ENCODE results near the gene CARHSP1. TPM values are rescaled to one million over a fixed set of nuclear protein-coding genes. Genes with fewer than 3 reads are reported as not detected.

The CARHSP1 gene
- total RNA-seq, 4 donors from 2014 or later: 42.2 to 47.8 (median 44.2) TPM

DNA sequence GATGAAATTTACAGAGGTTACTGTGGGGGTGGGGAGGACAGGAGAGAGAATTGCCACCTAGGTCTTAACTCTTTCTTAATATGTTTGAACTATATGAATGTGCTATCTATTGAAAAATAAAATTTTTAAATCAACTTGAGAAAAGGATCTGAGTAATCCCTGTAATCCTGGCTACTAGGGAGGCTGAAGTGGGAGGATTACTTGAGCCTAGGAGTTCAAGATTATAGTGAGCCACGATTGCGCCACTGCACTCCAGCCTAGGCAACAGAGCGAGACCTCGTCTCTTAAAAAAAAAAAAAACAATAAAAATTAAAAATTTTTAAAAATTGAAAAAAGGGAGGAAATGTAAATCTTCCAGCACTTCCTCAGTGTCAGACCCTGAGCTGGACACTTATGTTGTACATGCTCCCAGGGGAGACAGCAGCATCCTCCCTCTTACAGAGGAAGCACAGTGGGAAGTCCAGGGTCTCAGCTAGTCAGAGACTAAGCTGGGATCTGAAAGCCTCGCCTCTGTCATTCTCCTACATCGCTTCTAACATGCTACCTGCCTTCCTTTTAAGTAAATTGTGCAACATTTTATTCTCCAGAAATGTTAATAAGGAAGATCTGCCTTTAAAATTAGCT is 49.3 kb downstream of the CARHSP1 start:
- TF ChIP-seq POLR2A (IDR thresholded peaks at IDR 0.05): no peak
- TF ChIP-seq, protein P1, sequence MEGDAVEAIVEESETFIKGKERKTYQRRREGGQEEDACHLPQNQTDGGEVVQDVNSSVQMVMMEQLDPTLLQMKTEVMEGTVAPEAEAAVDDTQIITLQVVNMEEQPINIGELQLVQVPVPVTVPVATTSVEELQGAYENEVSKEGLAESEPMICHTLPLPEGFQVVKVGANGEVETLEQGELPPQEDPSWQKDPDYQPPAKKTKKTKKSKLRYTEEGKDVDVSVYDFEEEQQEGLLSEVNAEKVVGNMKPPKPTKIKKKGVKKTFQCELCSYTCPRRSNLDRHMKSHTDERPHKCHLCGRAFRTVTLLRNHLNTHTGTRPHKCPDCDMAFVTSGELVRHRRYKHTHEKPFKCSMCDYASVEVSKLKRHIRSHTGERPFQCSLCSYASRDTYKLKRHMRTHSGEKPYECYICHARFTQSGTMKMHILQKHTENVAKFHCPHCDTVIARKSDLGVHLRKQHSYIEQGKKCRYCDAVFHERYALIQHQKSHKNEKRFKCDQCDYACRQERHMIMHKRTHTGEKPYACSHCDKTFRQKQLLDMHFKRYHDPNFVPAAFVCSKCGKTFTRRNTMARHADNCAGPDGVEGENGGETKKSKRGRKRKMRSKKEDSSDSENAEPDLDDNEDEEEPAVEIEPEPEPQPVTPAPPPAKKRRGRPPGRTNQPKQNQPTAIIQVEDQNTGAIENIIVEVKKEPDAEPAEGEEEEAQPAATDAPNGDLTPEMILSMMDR (IDR thresholded peaks at IDR 0.05): no peak
- H3K4me3 ChIP-seq (ENCODE audit: low read depth, poor library complexity, severe bottlenecking): no peak overlapping the region
- intact Hi-C loops (cut with DNase I; ENCODE audit: low total_unique reads): loop anchor here (5.0 kb wide), 1 partner anchor 58 kb away; no protein-coding TSS in a partner anchor
- no peak for DNase-seq (ENCODE audit: low spot score in 2 of 2)
- WGBS, 2 donors: 89 to 93% methylated on average over 6 of the region's 6 CpGs

DNA sequence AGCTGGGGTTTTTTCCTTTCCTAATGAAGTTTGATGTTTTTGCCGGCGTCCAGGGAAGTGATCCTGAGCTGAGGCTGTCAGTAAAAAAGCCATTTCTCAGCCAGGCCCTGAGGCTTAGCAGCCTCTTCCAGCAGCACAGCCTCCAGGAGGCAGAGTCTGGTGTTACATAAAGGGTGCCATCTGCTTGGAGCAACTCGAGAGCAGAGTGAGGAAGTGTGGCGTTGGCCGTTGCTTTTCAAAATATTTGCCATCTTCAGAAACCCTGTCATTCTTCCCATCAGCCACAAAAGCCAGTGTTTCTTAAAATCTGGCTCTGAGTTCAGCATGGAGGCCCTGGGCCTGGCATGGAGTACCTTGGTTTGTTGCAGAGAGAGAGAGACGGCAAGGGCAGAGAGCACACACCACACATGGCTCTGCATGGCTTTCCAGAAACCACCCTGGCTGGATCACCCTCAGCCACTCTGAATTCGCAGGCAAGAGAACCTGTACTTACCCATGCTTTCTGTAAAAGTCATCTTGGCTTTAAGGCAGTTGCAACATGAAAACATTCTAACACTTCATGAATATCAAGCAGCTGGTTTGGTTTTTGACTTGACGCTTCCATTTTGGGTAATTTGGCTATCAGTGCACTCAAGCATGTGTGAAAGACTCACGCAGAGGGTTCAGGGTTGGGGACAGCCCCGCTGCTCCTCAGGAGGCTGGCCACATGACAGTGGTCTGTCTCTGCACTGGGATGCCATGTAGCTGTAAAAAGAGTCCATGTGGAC is 50.1 kb downstream of the CARHSP1 start:
- 81 to 83% methylated on average over 10 of the region's 10 CpGs for WGBS, 2 donors
- TF ChIP-seq, protein P1 (IDR thresholded peaks at IDR 0.05): no peak
- TF ChIP-seq POLR2A (IDR thresholded peaks at IDR 0.05): no peak
- H3K4me3 ChIP-seq (ENCODE audit: low read depth, poor library complexity, severe bottlenecking): no peak overlapping the region
- intact Hi-C loops (cut with DNase I; ENCODE audit: low total_unique reads): loop anchor here (5.0 kb wide), 1 partner anchor 59 kb away; no protein-coding TSS in a partner anchor
- no peak for DNase-seq (ENCODE audit: low spot score in 2 of 2)

DNA sequence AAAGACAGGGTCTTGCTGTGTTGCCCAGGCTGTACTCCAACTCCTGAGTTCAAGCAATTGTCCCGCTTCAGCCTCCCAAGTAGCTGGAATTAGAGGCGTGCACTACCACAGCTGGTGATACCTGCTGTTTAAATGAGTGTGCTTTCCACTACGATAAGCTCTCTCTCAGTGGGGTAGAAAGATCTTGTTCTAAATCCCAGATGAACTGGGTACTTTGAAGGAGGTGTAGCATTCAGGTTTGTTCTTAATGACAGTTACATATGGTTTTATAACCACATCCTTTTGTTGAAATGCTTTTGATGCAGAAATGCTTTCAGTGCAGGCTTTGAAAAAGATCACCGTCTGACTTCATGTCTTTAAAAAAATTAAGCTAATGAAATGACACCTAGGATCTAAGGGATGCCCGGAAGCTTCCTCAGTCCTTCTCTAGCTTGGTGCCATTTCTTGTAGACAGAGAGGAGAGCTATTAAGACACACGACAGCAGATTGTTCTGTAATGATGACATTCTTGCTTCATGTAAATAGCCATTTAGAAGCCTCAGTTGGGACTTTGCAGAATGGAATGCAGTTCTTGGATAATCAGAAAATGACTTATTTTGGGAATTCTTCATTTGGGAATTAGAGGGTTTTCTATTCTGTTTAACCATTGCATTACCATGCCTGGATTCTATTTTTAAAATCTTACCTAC is 51.7 kb downstream of the CARHSP1 start:
- WGBS, 2 donors: 74 to 79% methylated on average over 6 of the region's 6 CpGs
- no peak overlapping the region for H3K4me3 ChIP-seq (ENCODE audit: low read depth, poor library complexity, severe bottlenecking)
- intact Hi-C loops (cut with DNase I; ENCODE audit: low total_unique reads): loop anchor here (5.0 kb wide), 1 partner anchor 60 kb away; no protein-coding TSS in a partner anchor
- no peak for DNase-seq (ENCODE audit: low spot score in 2 of 2)
- TF ChIP-seq, protein P1 (IDR thresholded peaks at IDR 0.05): no peak
- TF ChIP-seq POLR2A (IDR thresholded peaks at IDR 0.05): no peak

DNA sequence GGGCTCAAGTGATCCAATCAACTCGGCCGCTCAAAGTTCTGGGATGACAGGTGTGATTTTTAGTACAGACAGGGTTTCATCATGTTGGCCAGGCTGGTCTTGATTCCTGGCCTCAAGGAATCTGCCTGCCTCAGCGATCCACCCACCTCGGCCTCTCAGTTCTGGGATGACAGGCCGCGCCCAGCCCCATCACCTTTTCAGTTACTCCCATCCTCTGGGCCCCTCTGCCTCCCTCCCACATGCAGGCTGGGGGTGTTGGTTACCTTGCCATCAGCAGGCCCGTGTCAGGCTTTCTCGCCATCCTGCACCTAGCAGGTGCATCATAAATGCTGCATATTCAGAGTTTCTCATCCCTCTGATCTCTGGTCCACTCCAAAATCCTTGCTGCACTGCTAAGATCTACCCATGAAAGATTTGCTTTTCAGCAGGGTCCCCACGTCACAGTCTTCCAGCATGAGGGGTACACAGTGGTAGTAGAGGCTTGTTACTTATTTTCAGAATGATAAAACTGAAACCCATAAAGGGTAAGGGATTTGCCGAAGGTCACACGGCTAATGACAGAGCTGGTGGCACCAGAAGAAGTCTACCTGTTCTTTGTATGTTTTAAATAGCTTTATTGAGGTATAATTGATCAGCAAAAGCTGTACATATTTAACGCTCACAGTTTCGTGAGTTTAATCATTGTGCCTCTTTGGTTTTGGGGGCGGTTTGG is 54.6 kb downstream of the CARHSP1 start:
- intact Hi-C loops (cut with DNase I; ENCODE audit: low total_unique reads): no loop called here
- H3K4me3 ChIP-seq (ENCODE audit: low read depth, poor library complexity, severe bottlenecking): no peak overlapping the region
- TF ChIP-seq, protein P1 (IDR thresholded peaks at IDR 0.05): no peak
- no peak for TF ChIP-seq POLR2A (IDR thresholded peaks at IDR 0.05)
- DNase-seq (ENCODE audit: low spot score in 2 of 2): no peak
- WGBS, 2 donors: 88 to 90% methylated on average over 14 of the region's 14 CpGs

DNA sequence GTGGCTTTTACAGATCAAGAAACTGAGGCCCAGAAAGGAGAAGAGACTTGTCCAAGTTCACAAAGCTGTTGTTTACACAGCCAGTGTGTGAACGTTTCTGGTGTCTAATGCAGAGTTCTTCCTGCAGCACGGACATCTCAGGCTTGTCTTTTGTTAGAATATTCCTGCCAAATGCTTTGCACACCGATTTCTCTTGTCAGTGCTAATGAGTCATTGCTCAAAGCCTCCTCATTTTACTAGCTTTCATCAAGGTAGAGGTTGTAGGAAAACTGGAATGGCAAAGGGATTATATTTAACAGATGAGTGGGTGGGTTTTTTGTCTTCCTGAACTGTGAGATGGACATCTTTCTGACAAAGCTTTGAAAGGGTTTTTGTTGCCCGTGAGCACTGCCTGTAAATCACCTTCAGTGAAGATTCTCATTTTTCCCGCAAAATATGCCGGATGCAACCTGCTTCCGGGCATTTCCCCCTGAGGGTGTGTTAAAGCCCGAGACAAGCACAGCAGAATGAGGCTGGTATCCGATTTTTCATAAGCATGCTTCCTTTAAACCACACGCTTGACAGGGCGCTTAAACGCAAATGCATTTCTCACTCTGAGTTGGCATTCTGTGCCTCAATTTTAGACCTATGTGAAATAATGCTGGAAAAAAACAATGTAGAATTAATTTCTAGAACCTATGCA is 56.5 kb downstream of the CARHSP1 start:
- WGBS, 2 donors: 69 to 70% methylated on average over 12 of the region's 12 CpGs
- TF ChIP-seq, protein P1 (IDR thresholded peaks at IDR 0.05): no peak
- TF ChIP-seq POLR2A (IDR thresholded peaks at IDR 0.05): no peak
- no peak for DNase-seq (ENCODE audit: low spot score in 2 of 2)
- intact Hi-C loops (cut with DNase I; ENCODE audit: low total_unique reads): no loop called here
- H3K4me3 ChIP-seq (ENCODE audit: low read depth, poor library complexity, severe bottlenecking): no peak overlapping the region
